SK-N-MC (cell line): ENCODE results near the gene MSRB1.

ENCODE experiments used
- DNase-seq: peaks from one replicate; pipeline ENCODE4 v3.0.0-alpha.2; 2011; ENCODE audit warnings: low read depth, low spot score
- H3K27ac ChIP-seq: fragments of 200-600 bp; sonication (generic); 2 replicates; pipeline ENCODE4 v1.5.1; 2016; ENCODE audit warnings: mixed run types
- H3K36me3 ChIP-seq: fragments of 200-600 bp; sonication (generic); 2 replicates; pipeline ENCODE4 v1.6.1; 2017; ENCODE audit warnings: antibody characterized with exemption, low read length, mixed read lengths; ENCODE audit not compliant: insufficient read depth
- H3K4me3 ChIP-seq: fragments of 200-600 bp; sonication (generic); 2 replicates; pipeline ENCODE4 v1.5.1; 2016
- H3K9ac ChIP-seq: fragments of 200-600 bp; sonication (generic); 2 replicates; pipeline ENCODE4 v1.8.0; 2017; ENCODE audit warnings: mixed run types, mixed read lengths; ENCODE audit not compliant: insufficient read length
- H3K9me3 ChIP-seq: fragments of 200-600 bp; sonication (generic); 2 replicates; pipeline ENCODE4 v1.6.1; 2017; ENCODE audit warnings: low read depth, mild to moderate bottlenecking, antibody characterized with exemption, low read length, moderate library complexity, mixed read lengths
- EZH2 ChIP-seq: fragments of 200-600 bp; sonication (generic); IDR thresholded peaks from one replicate; pipeline ENCODE4 v1.6.1; 2017; ENCODE audit warnings: antibody characterized with exemption
- FOXP2 ChIP-seq: optimal IDR thresholded peaks from 2 replicates; pipeline ENCODE3; 2011; ENCODE audit warnings: mild to moderate bottlenecking, moderate library complexity; ENCODE audit not compliant: insufficient read depth; ENCODE audit errors: extremely low read length, control extremely low read depth
- POLR2AphosphoS5 ChIP-seq: IDR thresholded peaks from 2 replicates; pipeline ENCODE4 v1.6.1; 2012; ENCODE audit warnings: mild to moderate bottlenecking, low read depth, low read length, borderline replicate concordance

The MSRB1 gene

GRCh38 chr16:1914084-1914608, 28.9 kb downstream of the MSRB1 start:
- no peak overlapping the region for H3K9ac ChIP-seq
- no peak overlapping the region for H3K4me3 ChIP-seq
- no peak for DNase-seq
- H3K27ac ChIP-seq, result no peak overlapping the region
- H3K9me3 ChIP-seq, result no peaks in the 10 kb centered on the region
- TF ChIP-seq POLR2AphosphoS5 (no peak), EZH2 (no peak), FOXP2 (no peak)
- H3K36me3 ChIP-seq, result no peaks in the 10 kb centered on the region

GRCh38 chr16:1913327-1914083, 29.5 kb downstream of the MSRB1 start:
- H3K9ac ChIP-seq, result no peak overlapping the region
- H3K4me3 ChIP-seq, result no peak overlapping the region
- TF ChIP-seq POLR2AphosphoS5 (no peak), FOXP2 (no peak), EZH2 (no peak)
- no peaks in the 10 kb centered on the region for H3K36me3 ChIP-seq
- H3K27ac ChIP-seq, result no peak overlapping the region
- no peak for DNase-seq
- H3K9me3 ChIP-seq, result no peaks in the 10 kb centered on the region

GRCh38 chr16:1912215-1912543, 30.8 kb downstream of the MSRB1 start:
- no peaks in the 10 kb centered on the region for H3K36me3 ChIP-seq
- H3K27ac ChIP-seq, result no peak overlapping the region
- no peak overlapping the region for H3K9ac ChIP-seq
- no peak for DNase-seq
- H3K4me3 ChIP-seq, result no peak overlapping the region
- TF ChIP-seq EZH2 (no peak), FOXP2 (no peak), POLR2AphosphoS5 (no peak)
- no peaks in the 10 kb centered on the region for H3K9me3 ChIP-seq

- TF ChIP-seq EZH2, result no peak
- no peak for TF ChIP-seq FOXP2
- no peak for TF ChIP-seq POLR2AphosphoS5
- H3K9ac ChIP-seq, result no peak overlapping the region
- H3K27ac ChIP-seq, result no peak overlapping the region
- no peaks in the 10 kb centered on the region for H3K9me3 ChIP-seq
- no peaks in the 10 kb centered on the region for H3K36me3 ChIP-seq
- no peak for DNase-seq
- no peak overlapping the region for H3K4me3 ChIP-seq
Observed at GRCh38 chr16:1911467-1912214, 31.4 kb downstream of the MSRB1 start.

- no peak overlapping the region for H3K9ac ChIP-seq
- TF ChIP-seq EZH2 (no peak), POLR2AphosphoS5 (no peak)
- no peaks in the 10 kb centered on the region for H3K9me3 ChIP-seq
- no peak overlapping the region for H3K4me3 ChIP-seq
- DNase-seq, result no peak
- no peak overlapping the region for H3K27ac ChIP-seq
- no peaks in the 10 kb centered on the region for H3K36me3 ChIP-seq
Observed at GRCh38 chr16:1909561-1910231, 33.3 kb downstream of the MSRB1 start.

- Histone ChIP-seq H3K9me3 (no peaks in the 10 kb centered on the region), H3K9ac (no peak overlapping the region), H3K36me3 (no peaks in the 10 kb centered on the region), H3K4me3 (no peak overlapping the region), H3K27ac (no peak overlapping the region)
- DNase-seq, result no peak
- TF ChIP-seq FOXP2 (no peak), POLR2AphosphoS5 (no peak), EZH2 (no peak)
Observed at GRCh38 chr16:1908983-1909382, 34.0 kb downstream of the MSRB1 start.

GRCh38 chr16:1908184-1908583, 34.8 kb downstream of the MSRB1 start:
- Histone ChIP-seq H3K36me3 (no peaks in the 10 kb centered on the region), H3K9ac (no peak overlapping the region), H3K27ac (no peak overlapping the region), H3K9me3 (no peaks in the 10 kb centered on the region), H3K4me3 (no peak overlapping the region)
- no peak for DNase-seq
- TF ChIP-seq POLR2AphosphoS5 (no peak), EZH2 (no peak), FOXP2 (no peak)

- no peak for DNase-seq
- no peaks in the 10 kb centered on the region for H3K9me3 ChIP-seq
- H3K9ac ChIP-seq, result no peak overlapping the region
- no peak overlapping the region for H3K4me3 ChIP-seq
- no peak for TF ChIP-seq EZH2
- no peak for TF ChIP-seq POLR2AphosphoS5
- TF ChIP-seq FOXP2, result no peak
- H3K36me3 ChIP-seq, result no peaks in the 10 kb centered on the region
- no peak overlapping the region for H3K27ac ChIP-seq
Observed at GRCh38 chr16:1907226-1907860, 35.7 kb downstream of the MSRB1 start.
